HEK293 (cell line): ENCODE results near the gene HCFC1.

Experiments
- BCL6B ChIP-seq: fragments of 450-650 bp; formaldehyde crosslinking; IDR thresholded peaks from 2 replicates; pipeline ENCODE4 v1.5.1; 2017; ENCODE audit warnings: missing biosample characterization, missing genetic modification characterization
- GLI2 ChIP-seq: fragments of 450-650 bp; formaldehyde crosslinking; IDR thresholded peaks from 2 replicates; pipeline ENCODE4; 2017; ENCODE audit warnings: missing biosample characterization, missing genetic modification characterization, low read depth, borderline replicate concordance
- HOXA7 ChIP-seq: sonication (generic); formaldehyde crosslinking; IDR thresholded peaks from 2 replicates; pipeline ENCODE4 v1.8.1; 2022; ENCODE audit warnings: missing genetic modification reagents, borderline replicate concordance
- IKZF3 ChIP-seq: fragments of 450-650 bp; IDR thresholded peaks from 2 replicates; pipeline ENCODE4 v1.5.0; 2018; ENCODE audit warnings: missing biosample characterization, mild to moderate bottlenecking, missing genetic modification characterization, moderate library complexity
- KLF16 ChIP-seq: fragments of 450-650 bp; formaldehyde crosslinking; IDR thresholded peaks from 2 replicates; pipeline ENCODE4 v1.5.1; 2017; ENCODE audit warnings: missing biosample characterization, missing genetic modification characterization
- KLF17 ChIP-seq: fragments of 450-650 bp; formaldehyde crosslinking; IDR thresholded peaks from 2 replicates; pipeline ENCODE4 v1.5.1; 2016; ENCODE audit warnings: missing biosample characterization, missing genetic modification characterization
- YY1 ChIP-seq: fragments of 450-650 bp; formaldehyde crosslinking; IDR thresholded peaks from 2 replicates; pipeline ENCODE4 v1.5.1; 2018; ENCODE audit warnings: missing biosample characterization, missing genetic modification characterization
- ZBTB17 ChIP-seq: fragments of 450-650 bp; formaldehyde crosslinking; IDR thresholded peaks from 2 replicates; pipeline ENCODE4 v1.5.1; 2016; ENCODE audit warnings: missing biosample characterization, missing genetic modification characterization
- ZBTB6 ChIP-seq: fragments of 450-650 bp; formaldehyde crosslinking; IDR thresholded peaks from 2 replicates; pipeline ENCODE4 v1.5.1; 2017; ENCODE audit warnings: missing biosample characterization, missing genetic modification characterization
- ZBTB8A ChIP-seq: fragments of 450-650 bp; formaldehyde crosslinking; IDR thresholded peaks from 2 replicates; pipeline ENCODE4 v1.5.1; 2016; ENCODE audit warnings: missing biosample characterization, missing genetic modification characterization
- ZFP37 ChIP-seq: fragments of 450-650 bp; formaldehyde crosslinking; IDR thresholded peaks from 2 replicates; pipeline ENCODE4 v1.5.1; 2016; ENCODE audit warnings: missing biosample characterization, missing genetic modification characterization
- ZIC2 ChIP-seq: fragments of 450-650 bp; formaldehyde crosslinking; IDR thresholded peaks from 2 replicates; pipeline ENCODE4 v1.5.1; 2016; ENCODE audit warnings: missing biosample characterization, missing genetic modification characterization
- ZNF121 ChIP-seq: fragments of 450-650 bp; formaldehyde crosslinking; IDR thresholded peaks from 2 replicates; pipeline ENCODE4 v1.5.1; 2016; ENCODE audit warnings: missing biosample characterization, missing genetic modification characterization
- ZNF138 ChIP-seq: fragments of 450-650 bp; formaldehyde crosslinking; IDR thresholded peaks from 2 replicates; pipeline ENCODE4 v1.5.1; 2016; ENCODE audit warnings: missing biosample characterization, missing genetic modification characterization, borderline replicate concordance
- ZNF140 ChIP-seq: fragments of 450-650 bp; formaldehyde crosslinking; IDR thresholded peaks from 2 replicates; pipeline ENCODE4 v1.5.1; 2016; ENCODE audit warnings: missing biosample characterization, missing genetic modification characterization
- ZNF18 ChIP-seq: fragments of 450-650 bp; formaldehyde crosslinking; IDR thresholded peaks from 2 replicates; pipeline ENCODE4 v1.5.1; 2016; ENCODE audit warnings: missing biosample characterization, missing genetic modification characterization
- ZNF24 ChIP-seq: fragments of 450-650 bp; formaldehyde crosslinking; IDR thresholded peaks from 2 replicates; pipeline ENCODE4 v1.5.1; 2016; ENCODE audit warnings: missing biosample characterization, missing genetic modification characterization
- ZNF292 ChIP-seq: fragments of 450-650 bp; formaldehyde crosslinking; IDR thresholded peaks from 2 replicates; pipeline ENCODE4 v1.5.1; 2016; ENCODE audit warnings: low read depth, missing biosample characterization, missing genetic modification characterization, borderline replicate concordance
- ZNF354C ChIP-seq: fragments of 450-650 bp; formaldehyde crosslinking; IDR thresholded peaks from 2 replicates; pipeline ENCODE4 v1.5.1; 2016; ENCODE audit warnings: missing biosample characterization, missing genetic modification characterization, low read depth, borderline replicate concordance
- ZNF37A ChIP-seq: fragments of 450-650 bp; IDR thresholded peaks from 2 replicates; pipeline ENCODE4 v1.5.1; 2018; ENCODE audit warnings: missing biosample characterization, missing genetic modification characterization
- ZNF391 ChIP-seq: fragments of 450-650 bp; formaldehyde crosslinking; IDR thresholded peaks from 2 replicates; pipeline ENCODE4 v1.5.1; 2016; ENCODE audit warnings: low read depth, missing biosample characterization, missing genetic modification characterization, borderline replicate concordance
- ZNF426 ChIP-seq: fragments of 450-650 bp; formaldehyde crosslinking; IDR thresholded peaks from 2 replicates; pipeline ENCODE4 v1.5.1; 2017; ENCODE audit warnings: missing biosample characterization, missing genetic modification characterization, mild to moderate bottlenecking, inconsistent platforms, moderate library complexity
- ZNF514 ChIP-seq: fragments of 450-650 bp; formaldehyde crosslinking; IDR thresholded peaks from 2 replicates; pipeline ENCODE4 v1.5.1; 2016; ENCODE audit warnings: missing biosample characterization, missing genetic modification characterization
- ZNF530 ChIP-seq: fragments of 450-650 bp; formaldehyde crosslinking; IDR thresholded peaks from 2 replicates; pipeline ENCODE4 v1.5.1; 2016; ENCODE audit warnings: low read depth, missing biosample characterization, missing genetic modification characterization
- ZNF544 ChIP-seq: fragments of 450-650 bp; formaldehyde crosslinking; IDR thresholded peaks from 2 replicates; pipeline ENCODE4 v1.5.0; 2017; ENCODE audit warnings: missing biosample characterization, missing genetic modification characterization
- ZNF561 ChIP-seq: fragments of 450-650 bp; IDR thresholded peaks from 2 replicates; pipeline ENCODE4 v1.5.1; 2018; ENCODE audit warnings: missing biosample characterization, missing genetic modification characterization, borderline replicate concordance
- ZNF596 ChIP-seq: fragments of 450-650 bp; IDR thresholded peaks from 2 replicates; pipeline ENCODE4 v1.5.0; 2018; ENCODE audit warnings: missing biosample characterization, mild to moderate bottlenecking, missing genetic modification characterization, moderate library complexity
- ZNF624 ChIP-seq: fragments of 450-650 bp; formaldehyde crosslinking; IDR thresholded peaks from 2 replicates; pipeline ENCODE4 v1.5.1; 2017; ENCODE audit warnings: missing biosample characterization, missing genetic modification characterization
- ZNF629 ChIP-seq: fragments of 450-650 bp; formaldehyde crosslinking; IDR thresholded peaks from 2 replicates; pipeline ENCODE4 v1.5.1; 2017; ENCODE audit warnings: missing biosample characterization, missing genetic modification characterization
- ZNF654 ChIP-seq: fragments of 450-650 bp; formaldehyde crosslinking; IDR thresholded peaks from 2 replicates; pipeline ENCODE4 v1.5.1; 2016; ENCODE audit warnings: low read depth, missing biosample characterization, missing genetic modification characterization
- ZNF664 ChIP-seq: fragments of 450-650 bp; formaldehyde crosslinking; IDR thresholded peaks from 2 replicates; pipeline ENCODE4 v1.5.1; 2016; ENCODE audit warnings: missing biosample characterization, missing genetic modification characterization
- ZNF707 ChIP-seq: fragments of 450-650 bp; formaldehyde crosslinking; IDR thresholded peaks from 2 replicates; pipeline ENCODE4 v1.5.1; 2016; ENCODE audit warnings: missing biosample characterization, missing genetic modification characterization
- ZNF776 ChIP-seq: fragments of 450-650 bp; formaldehyde crosslinking; IDR thresholded peaks from 2 replicates; pipeline ENCODE4 v1.5.0; 2017; ENCODE audit warnings: missing biosample characterization, missing genetic modification characterization, borderline replicate concordance
- ZNF791 ChIP-seq: fragments of 450-650 bp; formaldehyde crosslinking; IDR thresholded peaks from 2 replicates; pipeline ENCODE4 v1.5.1; 2016; ENCODE audit warnings: missing biosample characterization, missing genetic modification characterization
- ZNF830 ChIP-seq: fragments of 450-650 bp; IDR thresholded peaks from 2 replicates; pipeline ENCODE4 v1.5.0; 2018; ENCODE audit warnings: missing biosample characterization, missing genetic modification characterization, low read depth, mild to moderate bottlenecking, moderate library complexity
- ZNF837 ChIP-seq: fragments of 450-650 bp; formaldehyde crosslinking; IDR thresholded peaks from 2 replicates; pipeline ENCODE4 v1.5.1; 2016; ENCODE audit warnings: missing biosample characterization, missing genetic modification characterization

Gene HCFC1

GRCh38 chrX:153937056-153937455, 34.6 kb downstream of the HCFC1 start (continued):
- TF ChIP-seq ZNF18 (tag by site-specific recombination) (peak; percentile 64; the same call in 1 of the 2 replicates), GLI2 (peak; percentile 71; the same call in 1 of the 2 replicates), ZNF776 (tag by site-specific recombination) (no peak), HOXA7 (CRISPR knock-in tag) (no peak), ZNF292 (peak; percentile 76; the same call in 1 of the 2 replicates), ZFP37 (peak; percentile 75; the same call in 1 of the 2 replicates), ZNF138 (tag by site-specific recombination) (peak; percentile 93; the same call in 1 of the 2 replicates), ZNF37A (tag by site-specific recombination) (no peak), ZNF121 (tag by site-specific recombination) (0 out of 2 replicates have a peak, but pooled peaks have one; percentile 50), ZNF391 (tag by site-specific recombination) (no peak), YY1 (tag by site-specific recombination) (no peak), ZBTB17 (no peak), ZNF654 (tag by site-specific recombination) (peak; percentile 58), ZNF624 (tag by site-specific recombination) (no peak), ZNF707 (tag by site-specific recombination) (no peak), ZNF426 (tag by site-specific recombination) (peak; percentile 99), IKZF3 (no peak), ZBTB8A (tag by site-specific recombination) (peak; percentile 89), ZNF561 (tag by site-specific recombination) (no peak), ZNF837 (tag by site-specific recombination) (no peak), ZNF664 (tag by site-specific recombination) (peak; percentile 81), ZNF791 (tag by site-specific recombination) (peak; percentile 72; the same call in 1 of the 2 replicates), ZBTB6 (tag by site-specific recombination) (no peak), ZNF140 (tag by site-specific recombination) (peak; percentile 95), ZNF530 (tag by site-specific recombination) (peak; percentile 64; the same call in 1 of the 2 replicates), BCL6B (tag by site-specific recombination) (no peak), KLF16 (no peak), ZNF544 (tag by site-specific recombination) (no peak), ZNF596 (no peak), KLF17 (tag by site-specific recombination) (no peak), ZNF354C (tag by site-specific recombination) (peak; percentile 96; the same call in 1 of the 2 replicates), ZIC2 (no peak), ZNF830 (tag by site-specific recombination) (no peak), ZNF24 (tag by site-specific recombination) (no peak), ZNF514 (tag by site-specific recombination) (peak; percentile 77; the same call in 1 of the 2 replicates), ZNF629 (tag by site-specific recombination) (peak; percentile 75)
